ENCODE measurements around the gene PMS2. TPM values are rescaled to one million over a fixed set of nuclear protein-coding genes. Genes with fewer than 3 reads are reported as not detected.

The PMS2 gene
- total and polyA plus RNA-seq, 2 experiments from 2014 or later: 5.2 to 15.6 TPM

- ATAC-seq: no peak
- Histone ChIP-seq H4K20me1 (replicated peaks; ENCODE audit: insufficient read depth) (peaks cover 25% of the 10 kb centered on the region), H3K9me2 (ENCODE audit: insufficient read depth) (no peaks in the 10 kb centered on the region), H3K79me2 (replicated peaks; ENCODE audit: insufficient read depth) (0 out of 2 replicates have a peak, but pooled peaks cover 4% of the 10 kb centered on the region), H3K36me3 (ENCODE audit: insufficient read depth) (peaks cover 70% of the 10 kb centered on the region), H2AFZ (no peak overlapping the region), H3K4me2 (no peak overlapping the region), H3K27ac (ENCODE audit: low read depth) (no peak overlapping the region), H3F3A (replicated peaks; ENCODE audit: low read depth) (peaks cover 12% of the 10 kb centered on the region; the same call in 1 of the 2 replicates), H3K4me1 (ENCODE audit: insufficient read depth) (no peaks in the 10 kb centered on the region), H3K4me3 (no peak overlapping the region), H3K27me3 (ENCODE audit: insufficient read depth) (no peaks in the 10 kb centered on the region)
- Mint-ChIP-seq H3K27ac (no peak overlapping the region), H3K4me3 (no peak overlapping the region), H3K36me3 (ENCODE audit: low read depth) (peaks cover 100% of the 10 kb centered on the region), H3K4me1 (peaks cover 4% of the 10 kb centered on the region; the same call in 2 of the 3 replicates), H3K9me3 (no peaks in the 10 kb centered on the region; the same call in 2 of the 3 replicates), H3K27me3 (ENCODE audit: insufficient read depth, low read depth, poor library complexity) (no peaks in the 10 kb centered on the region)
- TF ChIP-seq CREB1 (CRISPR knock-in tag; IDR thresholded peaks at IDR 0.05; ENCODE audit: low read depth): no peak
- TF ChIP-seq STAT1 (IDR thresholded peaks at IDR 0.05; ENCODE audit: unreplicated experiment): no peak
- no peak for TF ChIP-seq REST (IDR thresholded peaks at IDR 0.05; ENCODE audit: unreplicated experiment)
- DNase-seq (ENCODE audit: low spot score): no peak
These were observed 13.9 kb upstream of the PMS2 start for GRCh38 chr7:6022707-6023106.

- no peaks in the 10 kb centered on the region for H3K27me3 Mint-ChIP-seq (ENCODE audit: insufficient read depth, low read depth, poor library complexity)
- TF ChIP-seq ZNF462 (CRISPR knock-in tag; IDR thresholded peaks at IDR 0.05) (no peak), ZNF114 (CRISPR knock-in tag; IDR thresholded peaks at IDR 0.05) (no peak), EZH2 (IDR thresholded peaks at IDR 0.05; ENCODE audit: low read depth, unreplicated experiment) (no peak), ETS1 (IDR thresholded peaks at IDR 0.05) (no peak)
- DNase-seq (ENCODE audit: low spot score): no peak
- H3K27ac Mint-ChIP-seq: peak overlapping the region; percentile 36; the same call in 1 of the 2 replicates
- H3K9me2 ChIP-seq (ENCODE audit: insufficient read depth): no peaks in the 10 kb centered on the region
- no peak overlapping the region for H3K4me2 ChIP-seq
- ATAC-seq: no peak
- no peak overlapping the region for H3K4me3 ChIP-seq
- peaks cover 8% of the 10 kb centered on the region; the same call in 1 of the 2 replicates for H3F3A ChIP-seq (replicated peaks; ENCODE audit: low read depth)
- H3K4me1 Mint-ChIP-seq: no peaks in the 10 kb centered on the region
- no peaks in the 10 kb centered on the region; the same call in 1 of the 3 replicates for H3K9me3 Mint-ChIP-seq
- H3K36me3 Mint-ChIP-seq (ENCODE audit: low read depth): peaks cover 98% of the 10 kb centered on the region
- peaks cover 8% of the 10 kb centered on the region; the same call in 1 of the 2 replicates for H3K79me2 ChIP-seq (replicated peaks; ENCODE audit: insufficient read depth)
- H3K27me3 ChIP-seq (ENCODE audit: insufficient read depth): no peaks in the 10 kb centered on the region
- H3K4me3 Mint-ChIP-seq: no peak overlapping the region
- H3K27ac ChIP-seq (ENCODE audit: low read depth): peak overlapping the region; percentile 78
- H2AFZ ChIP-seq: no peak overlapping the region
- H3K4me1 ChIP-seq (ENCODE audit: insufficient read depth): no peaks in the 10 kb centered on the region
- H4K20me1 ChIP-seq (replicated peaks; ENCODE audit: insufficient read depth): peaks cover 28% of the 10 kb centered on the region
- peaks cover 83% of the 10 kb centered on the region for H3K36me3 ChIP-seq (ENCODE audit: insufficient read depth)
These were observed 11.8 kb upstream of the PMS2 start for GRCh38 chr7:6020371-6021286.
